NT2/D1 (cell line): ENCODE data around the gene VDAC1.

Experiments used
- SUZ12 ChIP-seq: IDR thresholded peaks from 2 replicates; pipeline ENCODE4 v1.6.1; 2011; ENCODE audit not compliant: insufficient read length, insufficient read depth; ENCODE audit errors: extremely low read depth
- YY1 ChIP-seq: IDR thresholded peaks from 2 replicates; pipeline ENCODE4 v1.6.1; 2011; ENCODE audit not compliant: insufficient read length, insufficient read depth
- ZNF274 ChIP-seq: IDR thresholded peaks from 2 replicates; pipeline ENCODE4 v1.6.1; 2011; ENCODE audit warnings: mild to moderate bottlenecking, low read depth, low read length

GRCh38 chr5:133934822-133935666 lies 69.7 kb downstream of the VDAC1 start:
- TF ChIP-seq YY1: no peak
- TF ChIP-seq ZNF274: no peak
- no peak for TF ChIP-seq SUZ12
